ENCODE measurements around the gene TGFBR1.

The TGFBR1 gene

DNA sequence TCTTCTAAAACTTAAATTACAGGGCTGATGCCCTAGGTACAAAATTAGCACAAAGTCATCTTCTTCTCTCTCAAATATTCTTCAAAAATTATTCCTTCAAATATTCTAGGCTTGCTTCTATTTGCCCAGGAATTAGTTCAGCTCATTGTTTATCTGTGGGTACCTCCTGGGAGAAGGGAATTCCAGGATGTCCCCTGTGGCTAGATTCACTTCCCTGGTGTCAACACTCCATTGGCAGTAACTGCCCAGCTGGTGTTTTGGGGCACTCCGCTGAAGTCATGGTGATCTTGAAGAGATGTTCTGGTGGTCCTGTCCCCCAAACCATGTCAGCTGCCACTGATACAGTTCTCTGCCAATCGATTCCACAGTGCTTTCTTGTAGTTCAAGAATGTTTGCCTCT, 26.2 kb upstream of the TGFBR1 start:
- no peak for TF ChIP-seq CREB5 (CRISPR knock-in tag; IDR thresholded peaks at IDR 0.05; ENCODE audit: low read depth)
- no peak for TF ChIP-seq ZNF565 (CRISPR knock-in tag; conservative IDR thresholded peaks at IDR 0.05; ENCODE audit: low read depth)
- ATAC-seq = no peak

DNA sequence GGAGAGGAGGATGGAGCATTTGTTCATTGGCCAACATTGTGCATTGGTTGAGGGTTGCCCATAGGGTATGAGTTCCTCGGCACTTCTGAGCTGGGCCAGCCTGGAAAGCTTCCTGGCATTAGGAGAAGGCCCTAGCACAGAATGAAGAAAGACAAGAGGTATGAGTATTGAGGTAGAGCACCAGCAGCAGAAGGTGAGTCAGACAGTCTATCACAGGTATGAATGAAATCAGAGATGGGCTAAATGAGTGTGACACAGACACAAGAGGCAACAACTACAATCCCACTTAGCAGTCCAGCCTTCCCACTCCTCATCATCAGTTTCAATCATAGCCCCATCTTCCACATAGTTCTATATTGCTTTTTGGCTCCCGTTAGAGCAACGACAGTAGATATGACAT, 25.4 kb upstream of the TGFBR1 start:
- no peak for ATAC-seq
- no peak for TF ChIP-seq CSDC2 (CRISPR knock-in tag; IDR thresholded peaks at IDR 0.05)
- no peak for TF ChIP-seq ZFP3 (CRISPR knock-in tag; IDR thresholded peaks at IDR 0.05)
- TF ChIP-seq TCF4 (CRISPR knock-in tag; IDR thresholded peaks at IDR 0.05; ENCODE audit: borderline replicate concordance) = no peak
- no peak for TF ChIP-seq ARNTL (CRISPR knock-in tag; IDR thresholded peaks at IDR 0.05; ENCODE audit: borderline replicate concordance, low read depth)
- TF ChIP-seq CREB5 (CRISPR knock-in tag; IDR thresholded peaks at IDR 0.05; ENCODE audit: low read depth) = no peak
- TF ChIP-seq GLIS3 (CRISPR knock-in tag; IDR thresholded peaks at IDR 0.05) = no peak
- TF ChIP-seq, protein P1, sequence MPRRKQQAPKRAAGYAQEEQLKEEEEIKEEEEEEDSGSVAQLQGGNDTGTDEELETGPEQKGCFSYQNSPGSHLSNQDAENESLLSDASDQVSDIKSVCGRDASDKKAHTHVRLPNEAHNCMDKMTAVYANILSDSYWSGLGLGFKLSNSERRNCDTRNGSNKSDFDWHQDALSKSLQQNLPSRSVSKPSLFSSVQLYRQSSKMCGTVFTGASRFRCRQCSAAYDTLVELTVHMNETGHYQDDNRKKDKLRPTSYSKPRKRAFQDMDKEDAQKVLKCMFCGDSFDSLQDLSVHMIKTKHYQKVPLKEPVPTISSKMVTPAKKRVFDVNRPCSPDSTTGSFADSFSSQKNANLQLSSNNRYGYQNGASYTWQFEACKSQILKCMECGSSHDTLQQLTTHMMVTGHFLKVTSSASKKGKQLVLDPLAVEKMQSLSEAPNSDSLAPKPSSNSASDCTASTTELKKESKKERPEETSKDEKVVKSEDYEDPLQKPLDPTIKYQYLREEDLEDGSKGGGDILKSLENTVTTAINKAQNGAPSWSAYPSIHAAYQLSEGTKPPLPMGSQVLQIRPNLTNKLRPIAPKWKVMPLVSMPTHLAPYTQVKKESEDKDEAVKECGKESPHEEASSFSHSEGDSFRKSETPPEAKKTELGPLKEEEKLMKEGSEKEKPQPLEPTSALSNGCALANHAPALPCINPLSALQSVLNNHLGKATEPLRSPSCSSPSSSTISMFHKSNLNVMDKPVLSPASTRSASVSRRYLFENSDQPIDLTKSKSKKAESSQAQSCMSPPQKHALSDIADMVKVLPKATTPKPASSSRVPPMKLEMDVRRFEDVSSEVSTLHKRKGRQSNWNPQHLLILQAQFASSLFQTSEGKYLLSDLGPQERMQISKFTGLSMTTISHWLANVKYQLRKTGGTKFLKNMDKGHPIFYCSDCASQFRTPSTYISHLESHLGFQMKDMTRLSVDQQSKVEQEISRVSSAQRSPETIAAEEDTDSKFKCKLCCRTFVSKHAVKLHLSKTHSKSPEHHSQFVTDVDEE (CRISPR knock-in tag; IDR thresholded peaks at IDR 0.05) = no peak
- TF ChIP-seq ZFP30 (CRISPR knock-in tag; IDR thresholded peaks at IDR 0.05) = no peak
- no peak for TF ChIP-seq ZNF565 (CRISPR knock-in tag; conservative IDR thresholded peaks at IDR 0.05; ENCODE audit: low read depth)
- TF ChIP-seq, protein P2, sequence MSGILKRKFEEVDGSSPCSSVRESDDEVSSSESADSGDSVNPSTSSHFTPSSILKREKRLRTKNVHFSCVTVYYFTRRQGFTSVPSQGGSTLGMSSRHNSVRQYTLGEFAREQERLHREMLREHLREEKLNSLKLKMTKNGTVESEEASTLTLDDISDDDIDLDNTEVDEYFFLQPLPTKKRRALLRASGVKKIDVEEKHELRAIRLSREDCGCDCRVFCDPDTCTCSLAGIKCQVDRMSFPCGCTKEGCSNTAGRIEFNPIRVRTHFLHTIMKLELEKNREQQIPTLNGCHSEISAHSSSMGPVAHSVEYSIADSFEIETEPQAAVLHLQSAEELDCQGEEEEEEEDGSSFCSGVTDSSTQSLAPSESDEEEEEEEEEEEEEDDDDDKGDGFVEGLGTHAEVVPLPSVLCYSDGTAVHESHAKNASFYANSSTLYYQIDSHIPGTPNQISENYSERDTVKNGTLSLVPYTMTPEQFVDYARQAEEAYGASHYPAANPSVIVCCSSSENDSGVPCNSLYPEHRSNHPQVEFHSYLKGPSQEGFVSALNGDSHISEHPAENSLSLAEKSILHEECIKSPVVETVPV (CRISPR knock-in tag; IDR thresholded peaks at IDR 0.05) = no peak
- TF ChIP-seq ESRRG (CRISPR knock-in tag; IDR thresholded peaks at IDR 0.05) = no peak
- no peak for TF ChIP-seq BACH2 (CRISPR knock-in tag; IDR thresholded peaks at IDR 0.05; ENCODE audit: borderline replicate concordance)

GRCh38 chr9:99083051-99083450, 21.9 kb upstream of the TGFBR1 start:
- ATAC-seq = no peak
- TF ChIP-seq ZFP3 (CRISPR knock-in tag; IDR thresholded peaks at IDR 0.05) (no peak), ZNF8 (CRISPR knock-in tag; IDR thresholded peaks at IDR 0.05) (no peak), SNAI2 (CRISPR knock-in tag; IDR thresholded peaks at IDR 0.05) (no peak), PATZ1 (CRISPR knock-in tag; IDR thresholded peaks at IDR 0.05; ENCODE audit: borderline replicate concordance) (no peak), GLIS3 (CRISPR knock-in tag; IDR thresholded peaks at IDR 0.05) (no peak), ZNF565 (CRISPR knock-in tag; conservative IDR thresholded peaks at IDR 0.05; ENCODE audit: low read depth) (no peak), CREB5 (CRISPR knock-in tag; IDR thresholded peaks at IDR 0.05; ENCODE audit: low read depth) (no peak)
- TF ChIP-seq, protein P2 (CRISPR knock-in tag; IDR thresholded peaks at IDR 0.05) = no peak

Measured in SK-N-SH treated with all-trans-retinoic acid at 6 μM for 48 hours (cell line).